ENCODE results near the gene TMEM151B. TPM values are rescaled to one million over a fixed set of nuclear protein-coding genes. Genes with fewer than 3 reads are reported as not detected.

TMEM151B gene
- total and polyA plus RNA-seq, 9 of the 15 experiments (the other 6 are each of a cell fraction or from before 2014, with no cell fraction given): not detected

DNA sequence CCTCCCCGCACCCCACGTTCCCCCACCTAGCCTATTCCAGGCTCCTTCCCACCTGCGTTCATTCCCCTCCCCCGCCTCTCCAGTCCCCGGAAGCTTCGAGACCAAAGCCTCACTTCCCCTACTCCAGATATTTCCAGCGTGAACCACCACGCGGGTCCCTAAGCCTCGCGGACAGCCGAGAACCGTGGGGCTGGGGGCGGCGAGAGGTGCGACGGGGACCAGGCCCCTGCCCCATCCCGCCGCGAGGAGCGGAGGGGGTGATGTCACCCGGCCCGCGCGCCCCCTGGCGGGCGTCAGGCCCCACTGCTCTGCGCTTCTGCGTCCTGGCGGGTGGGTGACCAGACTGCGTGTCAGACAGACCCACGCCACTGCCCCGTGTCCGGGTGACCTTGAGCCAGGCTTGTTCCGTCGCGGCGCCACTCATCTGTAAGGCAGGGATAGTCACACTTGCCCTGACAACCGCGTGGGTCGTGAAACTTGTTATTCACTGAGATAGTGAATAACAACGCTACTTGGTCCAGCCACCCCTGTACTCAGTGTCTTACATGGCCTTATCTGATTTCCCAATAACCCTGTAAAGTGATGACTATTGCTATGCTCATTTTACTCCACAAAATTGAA is 32.3 kb upstream of the TMEM151B start (continued):
- TF ChIP-seq, protein P1, sequence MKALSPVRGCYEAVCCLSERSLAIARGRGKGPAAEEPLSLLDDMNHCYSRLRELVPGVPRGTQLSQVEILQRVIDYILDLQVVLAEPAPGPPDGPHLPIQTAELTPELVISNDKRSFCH (CRISPR knock-in tag; IDR thresholded peaks at IDR 0.05): no peak
- TF ChIP-seq, protein P1 (tag; IDR thresholded peaks at IDR 0.05): peak; percentile 93
- 0 out of 2 replicates have a peak, but pooled peaks have one; percentile 20 for TF ChIP-seq ZBTB40 (IDR thresholded peaks at IDR 0.05)
- TF ChIP-seq ZBTB40 (CRISPR knock-in tag; IDR thresholded peaks at IDR 0.05): 0 out of 2 replicates have a peak, but pooled peaks have one; percentile 11
- TF ChIP-seq CHAMP1 (IDR thresholded peaks at IDR 0.05): 0 out of 2 replicates have a peak, but pooled peaks have one; percentile 18
- TF ChIP-seq KDM1A (IDR thresholded peaks at IDR 0.05): peak; percentile 56 to 77; a peak in 2 of 4 replicates
- TF ChIP-seq RNF2 (IDR thresholded peaks at IDR 0.05): peak; percentile 30; the same call in 1 of the 2 replicates
- TF ChIP-seq PTTG1 (tag; IDR thresholded peaks at IDR 0.05; ENCODE audit: low read depth): no peak
- peak; percentile 81 for TF ChIP-seq ZNF592 (IDR thresholded peaks at IDR 0.05)
- no peak for TF ChIP-seq CHD1 (IDR thresholded peaks at IDR 0.05; ENCODE audit: low read length)

Data from K562 (cell line).